Activated CD8-positive, alpha-beta memory T cell treated with anti-CD3 and anti-CD28 coated beads, Interleukin-2, amount 50 U/mL, for 4 hours (primary cell): ENCODE results near the gene TRIP12.
"Not testable (repeated sequence)": the region's sequence is repeated elsewhere in the genome, so short reads cannot be mapped to it uniquely, and the experiment has no call there.

Experiments used
- DNase-seq: peaks from one replicate; pipeline ENCODE4 v3.0.0-alpha.2; 2020

TRIP12 gene

GRCh38 chr2:229921892-229922448, at the start of gene TRIP12:
TSS of gene TRIP12 (minus strand) at chr2:229922009. CDS start at chr2:229880079, 41,930 bp downstream.
- DNase-seq: peak; percentile 87

GRCh38 chr2:229971298-229971790, 49.5 kb upstream of the TRIP12 start:
- no peak for DNase-seq

- no peak for DNase-seq
Observed at GRCh38 chr2:229970406-229970805, 48.6 kb upstream of the TRIP12 start.

- DNase-seq: no peak
Observed at GRCh38 chr2:229969921-229970320, 48.1 kb upstream of the TRIP12 start.

GRCh38 chr2:229963596-229963995, 41.8 kb upstream of the TRIP12 start:
- not testable (repeated sequence) for DNase-seq

GRCh38 chr2:229956491-229956890, 34.7 kb upstream of the TRIP12 start:
- no peak for DNase-seq

- DNase-seq: no peak
Observed at GRCh38 chr2:229955663-229956062, 33.9 kb upstream of the TRIP12 start.

- DNase-seq: no peak
Observed at GRCh38 chr2:229952256-229952835, 30.5 kb upstream of the TRIP12 start.

GRCh38 chr2:229947544-229947943, 25.7 kb upstream of the TRIP12 start:
- DNase-seq: no peak

GRCh38 chr2:229945975-229946374, 24.2 kb upstream of the TRIP12 start:
- DNase-seq: no peak

GRCh38 chr2:229943770-229944449, 22.1 kb upstream of the TRIP12 start:
- no peak for DNase-seq

- DNase-seq: no peak
Observed at GRCh38 chr2:229943171-229943570, 21.4 kb upstream of the TRIP12 start.

- no peak for DNase-seq
Observed at GRCh38 chr2:229942671-229943070, 20.9 kb upstream of the TRIP12 start.

GRCh38 chr2:229937537-229937936, 15.7 kb upstream of the TRIP12 start:
- DNase-seq: no peak

GRCh38 chr2:229931241-229931640, 9.4 kb upstream of the TRIP12 start:
- DNase-seq: no peak

GRCh38 chr2:229930656-229931055, 8.8 kb upstream of the TRIP12 start:
- no peak for DNase-seq

GRCh38 chr2:229927817-229928321, 6.1 kb upstream of the TRIP12 start:
- DNase-seq: no peak

GRCh38 chr2:229925201-229925600, 3.4 kb upstream of the TRIP12 start:
- no peak for DNase-seq

- not testable (repeated sequence) for DNase-seq
Observed at GRCh38 chr2:229924541-229924940, 2.7 kb upstream of the TRIP12 start.

GRCh38 chr2:229922449-229923386, 909 bp upstream of the TRIP12 start, which contains the start of gene FBXO36:
TSS of gene FBXO36 (plus strand) at chr2:229922503. CDS start at chr2:229922514, 11 bp downstream.
- peak; percentile 90 for DNase-seq

- peak; percentile 67 for DNase-seq
Observed at GRCh38 chr2:229921101-229921891, 513 bp downstream of the TRIP12 start.
